Measurements from ENCODE around the gene CDH13. TPM values are rescaled to one million over a fixed set of nuclear protein-coding genes. Genes with fewer than 3 reads are reported as not detected.

Gene CDH13
- total RNA-seq, 1 donor from 2014 or later, result 161 TPM

GRCh38 chr16:83530293-83530692 lies 903.5 kb downstream of the CDH13 start:
- no peaks in the 10 kb centered on the region for H3K27me3 ChIP-seq (ENCODE audit: low read depth)
- H3K4me1 ChIP-seq, result no peaks in the 10 kb centered on the region
- H3K4me3 ChIP-seq, result no peak overlapping the region
- DNase-seq, result no peak
- no peaks in the 10 kb centered on the region for H3K36me3 ChIP-seq
- intact Hi-C loops (cut with micrococcal nuclease), result no loop called here
- H3K9me3 ChIP-seq (replicated peaks), result no peaks in the 10 kb centered on the region
- TF ChIP-seq CTCF (IDR thresholded peaks at IDR 0.05; ENCODE audit: borderline replicate concordance), result no peak
- H3K27ac ChIP-seq (replicated peaks), result no peak overlapping the region

- DNase-seq, result no peak
- Histone ChIP-seq H3K4me3 (no peak overlapping the region), H3K36me3 (no peaks in the 10 kb centered on the region), H3K27me3 (ENCODE audit: low read depth) (no peaks in the 10 kb centered on the region), H3K4me1 (no peaks in the 10 kb centered on the region), H3K9me3 (replicated peaks) (no peaks in the 10 kb centered on the region), H3K27ac (replicated peaks) (no peak overlapping the region)
- intact Hi-C loops (cut with micrococcal nuclease), result no loop called here
- TF ChIP-seq CTCF (IDR thresholded peaks at IDR 0.05; ENCODE audit: borderline replicate concordance), result no peak
Measured at GRCh38 chr16:83532634-83533033, 905.9 kb downstream of the CDH13 start.

GRCh38 chr16:83533193-83533592 lies 906.4 kb downstream of the CDH13 start:
- DNase-seq, result no peak
- H3K27me3 ChIP-seq (ENCODE audit: low read depth), result no peaks in the 10 kb centered on the region
- H3K9me3 ChIP-seq (replicated peaks), result no peaks in the 10 kb centered on the region
- no peak overlapping the region for H3K4me3 ChIP-seq
- intact Hi-C loops (cut with micrococcal nuclease), result no loop called here
- no peaks in the 10 kb centered on the region for H3K36me3 ChIP-seq
- H3K4me1 ChIP-seq, result no peaks in the 10 kb centered on the region
- TF ChIP-seq CTCF (IDR thresholded peaks at IDR 0.05; ENCODE audit: borderline replicate concordance), result no peak
- H3K27ac ChIP-seq (replicated peaks), result no peak overlapping the region

- Histone ChIP-seq H3K9me3 (replicated peaks) (no peaks in the 10 kb centered on the region), H3K4me3 (no peak overlapping the region), H3K27me3 (ENCODE audit: low read depth) (no peaks in the 10 kb centered on the region), H3K36me3 (no peaks in the 10 kb centered on the region), H3K27ac (replicated peaks) (no peak overlapping the region), H3K4me1 (no peaks in the 10 kb centered on the region)
- intact Hi-C loops (cut with micrococcal nuclease), result no loop called here
- TF ChIP-seq CTCF (IDR thresholded peaks at IDR 0.05; ENCODE audit: borderline replicate concordance), result no peak
- no peak for DNase-seq
Measured at GRCh38 chr16:83538707-83539106, 911.9 kb downstream of the CDH13 start.

GRCh38 chr16:83539736-83540490 lies 913.1 kb downstream of the CDH13 start:
- no peak overlapping the region for H3K27ac ChIP-seq (replicated peaks)
- no peak for TF ChIP-seq CTCF (IDR thresholded peaks at IDR 0.05; ENCODE audit: borderline replicate concordance)
- H3K9me3 ChIP-seq (replicated peaks), result no peaks in the 10 kb centered on the region
- no peaks in the 10 kb centered on the region for H3K27me3 ChIP-seq (ENCODE audit: low read depth)
- no peaks in the 10 kb centered on the region for H3K36me3 ChIP-seq
- intact Hi-C loops (cut with micrococcal nuclease), result no loop called here
- DNase-seq, result no peak
- no peaks in the 10 kb centered on the region for H3K4me1 ChIP-seq
- no peak overlapping the region for H3K4me3 ChIP-seq

All from left ventricle myocardium inferior (tissue), 1 donor.